ENCODE measurements around the gene YWHAH. TPM values are rescaled to one million over a fixed set of nuclear protein-coding genes. Genes with fewer than 3 reads are reported as not detected.

The YWHAH gene
- total and polyA plus RNA-seq, 9 donors, result 69.5 to 120 (median 91.4) TPM

DNA sequence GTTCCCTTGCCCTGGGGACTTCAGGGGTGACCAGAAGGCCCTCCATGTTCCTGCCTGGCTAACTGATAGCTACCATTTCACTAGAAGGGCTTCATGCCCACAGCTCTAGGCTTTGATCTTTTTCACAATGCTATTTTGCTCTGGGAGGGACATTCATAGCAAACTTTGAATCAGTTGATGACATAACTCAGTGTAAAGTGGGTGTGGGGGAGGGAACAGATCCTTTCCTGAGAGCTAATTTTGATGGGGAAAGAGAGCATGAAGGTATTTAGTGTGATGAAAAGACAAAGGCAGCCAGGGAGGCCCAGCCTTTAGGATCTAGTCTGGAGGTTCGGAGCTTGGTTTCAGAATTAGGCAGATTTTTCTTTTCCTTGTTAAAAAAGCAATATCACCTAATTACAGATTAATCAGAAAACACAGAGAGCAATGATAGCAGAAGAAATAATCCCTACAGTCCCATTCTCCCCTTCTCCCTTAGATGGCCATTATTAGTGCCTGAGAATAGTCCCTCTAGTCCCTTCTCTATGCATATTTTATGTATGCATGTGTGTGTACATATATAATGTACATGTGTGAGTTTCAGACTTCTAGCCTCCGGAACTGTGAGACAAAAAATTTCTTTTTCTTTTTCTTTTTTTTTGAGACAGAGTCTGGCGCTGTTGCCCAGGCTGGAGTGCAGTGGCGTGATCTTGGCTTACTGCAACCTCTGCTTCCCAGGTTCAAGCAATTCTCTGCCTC lies 46.9 kb downstream of the YWHAH start:
- Histone ChIP-seq H3K9me3 (replicated peaks; ENCODE audit: control insufficient read depth, low read depth, low read length) (no peaks in the 10 kb centered on the region), H3K27me3 (ENCODE audit: control insufficient read depth, insufficient read depth, low read length) (peaks cover 2% of the 10 kb centered on the region), H3K4me3 (ENCODE audit: low read length) (no peak overlapping the region), H3K27ac (ENCODE audit: low read length) (no peak overlapping the region), H3K36me3 (ENCODE audit: control insufficient read depth, insufficient read depth, low read length) (no peaks in the 10 kb centered on the region), H3K4me1 (ENCODE audit: control insufficient read depth, insufficient read depth, low read length) (no peaks in the 10 kb centered on the region)
- DNase-seq, result no peak
- 75% methylated on average over 3 of the region's 4 CpGs for WGBS (ENCODE audit: insufficient coverage)

DNA sequence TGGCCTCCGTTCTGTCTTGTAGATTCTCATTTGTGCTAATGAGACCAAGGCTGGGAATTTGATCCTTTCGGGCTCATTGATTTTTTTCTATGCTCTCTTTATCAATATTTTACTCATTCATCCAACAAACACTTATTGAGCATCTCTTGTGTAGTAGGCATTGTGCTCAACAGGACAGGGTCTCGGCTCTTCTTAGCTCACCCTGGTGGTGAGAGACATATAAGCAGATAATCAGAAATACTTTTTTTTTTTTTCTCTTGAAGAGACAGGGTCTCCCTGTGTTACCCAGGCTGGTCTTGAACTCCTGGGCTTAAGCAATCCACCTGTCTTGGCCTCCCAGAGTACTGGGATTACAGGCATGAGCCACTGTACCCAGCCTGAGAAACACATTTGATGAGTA lies 50.7 kb downstream of the YWHAH start:
- Histone ChIP-seq H3K27ac (ENCODE audit: low read length) (no peak overlapping the region), H3K4me3 (ENCODE audit: low read length) (no peak overlapping the region), H3K9me3 (replicated peaks; ENCODE audit: control insufficient read depth, low read depth, low read length) (no peaks in the 10 kb centered on the region), H3K36me3 (ENCODE audit: control insufficient read depth, insufficient read depth, low read length) (no peaks in the 10 kb centered on the region), H3K4me1 (ENCODE audit: control insufficient read depth, insufficient read depth, low read length) (no peaks in the 10 kb centered on the region), H3K27me3 (ENCODE audit: control insufficient read depth, insufficient read depth, low read length) (peaks cover 2% of the 10 kb centered on the region)
- WGBS (ENCODE audit: insufficient coverage), result 100% methylated on average over 1 of the region's 3 CpGs
- no peak for DNase-seq

DNA sequence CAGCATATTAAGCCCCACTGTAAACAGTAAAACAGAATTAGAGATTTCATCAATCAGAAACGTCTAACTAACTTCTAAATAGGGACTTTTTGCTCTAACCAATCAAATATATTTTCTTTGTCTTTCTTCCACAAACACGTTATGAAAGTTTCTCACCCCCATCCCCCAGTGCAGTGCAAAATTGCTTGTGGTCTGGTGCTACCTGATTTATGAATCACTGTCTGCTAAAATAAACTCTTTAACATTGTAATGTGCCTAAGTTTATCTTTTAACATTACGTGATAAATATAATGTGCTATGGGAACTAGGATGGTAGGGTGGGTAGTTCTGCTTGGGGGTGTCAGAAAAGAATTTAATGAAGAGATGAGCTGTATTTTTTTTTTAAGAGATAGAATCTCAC lies 51.5 kb downstream of the YWHAH start:
- no peaks in the 10 kb centered on the region for H3K36me3 ChIP-seq (ENCODE audit: control insufficient read depth, insufficient read depth, low read length)
- no peak overlapping the region for H3K4me3 ChIP-seq (ENCODE audit: low read length)
- no peaks in the 10 kb centered on the region for H3K9me3 ChIP-seq (replicated peaks; ENCODE audit: control insufficient read depth, low read depth, low read length)
- no peaks in the 10 kb centered on the region for H3K4me1 ChIP-seq (ENCODE audit: control insufficient read depth, insufficient read depth, low read length)
- peaks cover 2% of the 10 kb centered on the region for H3K27me3 ChIP-seq (ENCODE audit: control insufficient read depth, insufficient read depth, low read length)
- no peak overlapping the region for H3K27ac ChIP-seq (ENCODE audit: low read length)
- DNase-seq, result no peak
- 86% methylated on average over 1 of the region's 3 CpGs for WGBS (ENCODE audit: insufficient coverage)

DNA sequence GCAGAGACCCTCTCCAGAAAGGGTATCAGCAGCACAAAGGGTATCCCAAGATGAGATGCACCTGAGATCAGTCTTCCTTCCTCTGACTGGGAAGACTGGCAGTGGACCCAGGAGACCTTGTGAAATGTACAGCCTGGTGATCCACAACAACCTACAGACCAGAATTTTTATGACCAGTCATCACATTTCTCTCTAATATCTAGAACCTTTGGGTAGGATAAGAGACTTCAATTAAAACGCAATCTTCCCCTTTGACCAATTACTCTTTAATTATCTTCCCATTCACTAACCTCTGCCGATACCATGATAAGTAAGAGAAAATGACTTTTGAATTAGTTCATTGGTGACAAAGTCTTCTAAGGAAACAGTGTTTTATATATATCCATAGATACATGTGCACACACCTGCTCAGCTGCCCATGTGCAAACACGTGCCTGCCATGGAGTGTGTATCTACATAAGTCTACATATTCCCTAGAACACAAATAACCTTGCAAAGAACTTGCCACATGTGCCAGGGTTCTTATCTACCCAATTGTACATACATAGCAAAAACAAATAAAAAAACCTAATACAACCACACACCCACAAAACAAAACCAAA lies 54.5 kb downstream of the YWHAH start:
- peaks cover 2% of the 10 kb centered on the region for H3K27me3 ChIP-seq (ENCODE audit: control insufficient read depth, insufficient read depth, low read length)
- no peaks in the 10 kb centered on the region for H3K9me3 ChIP-seq (replicated peaks; ENCODE audit: control insufficient read depth, low read depth, low read length)
- no peak for DNase-seq
- H3K36me3 ChIP-seq (ENCODE audit: control insufficient read depth, insufficient read depth, low read length), result no peaks in the 10 kb centered on the region
- no peak overlapping the region for H3K27ac ChIP-seq (ENCODE audit: low read length)
- no CpG with 5 or more reads among the region's 3 CpGs for WGBS (ENCODE audit: insufficient coverage)
- no peak overlapping the region for H3K4me3 ChIP-seq (ENCODE audit: low read length)
- no peaks in the 10 kb centered on the region for H3K4me1 ChIP-seq (ENCODE audit: control insufficient read depth, insufficient read depth, low read length)

DNA sequence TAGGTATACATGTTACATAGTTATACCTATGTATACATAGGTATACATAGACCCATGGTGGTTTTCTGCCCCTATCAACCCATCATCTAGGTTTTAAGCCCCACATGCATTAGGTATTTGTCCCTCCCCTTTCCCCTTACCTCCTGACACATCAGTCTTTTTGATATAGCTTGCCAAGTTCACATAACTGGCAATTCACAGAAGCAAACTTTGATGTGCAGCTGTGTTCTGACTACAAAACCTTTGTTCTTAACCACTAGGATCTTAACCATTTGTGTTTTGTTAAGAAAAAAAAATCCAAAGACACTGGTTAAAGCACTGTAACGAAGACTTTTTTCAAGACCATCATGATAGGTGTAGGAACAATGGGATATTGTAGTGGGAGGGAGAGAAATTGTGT lies 55.8 kb downstream of the YWHAH start:
- H3K27ac ChIP-seq (ENCODE audit: low read length), result no peak overlapping the region
- no peak overlapping the region for H3K4me3 ChIP-seq (ENCODE audit: low read length)
- DNase-seq, result no peak
- no CpG with 5 or more reads among the region's 1 CpG for WGBS (ENCODE audit: insufficient coverage)
- H3K9me3 ChIP-seq (replicated peaks; ENCODE audit: control insufficient read depth, low read depth, low read length), result no peaks in the 10 kb centered on the region
- no peaks in the 10 kb centered on the region for H3K36me3 ChIP-seq (ENCODE audit: control insufficient read depth, insufficient read depth, low read length)
- H3K27me3 ChIP-seq (ENCODE audit: control insufficient read depth, insufficient read depth, low read length), result peaks cover 2% of the 10 kb centered on the region
- H3K4me1 ChIP-seq (ENCODE audit: control insufficient read depth, insufficient read depth, low read length), result no peaks in the 10 kb centered on the region

DNA sequence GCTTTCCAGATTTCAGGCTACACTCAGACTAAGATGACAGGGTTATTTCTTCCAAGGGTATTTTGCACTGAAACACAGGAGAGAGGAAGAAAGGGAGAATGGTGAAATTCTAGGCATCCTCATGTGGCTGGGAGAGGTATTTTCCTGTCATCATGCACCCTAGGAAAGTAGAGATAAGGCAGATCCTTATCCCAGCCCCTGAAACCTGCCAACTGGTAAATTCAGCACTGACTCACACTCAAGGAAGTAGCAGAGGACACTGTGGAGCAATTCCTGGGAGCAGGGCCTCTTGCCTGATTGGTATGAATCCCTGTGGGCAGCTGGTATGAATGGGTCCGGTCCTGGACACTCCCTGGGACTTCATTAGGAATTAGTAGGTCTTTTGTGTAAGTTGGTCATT lies 61.1 kb downstream of the YWHAH start:
- Histone ChIP-seq H3K4me3 (ENCODE audit: low read length) (no peak overlapping the region), H3K36me3 (ENCODE audit: control insufficient read depth, insufficient read depth, low read length) (no peaks in the 10 kb centered on the region), H3K27ac (ENCODE audit: low read length) (no peak overlapping the region), H3K4me1 (ENCODE audit: control insufficient read depth, insufficient read depth, low read length) (no peaks in the 10 kb centered on the region), H3K9me3 (replicated peaks; ENCODE audit: control insufficient read depth, low read depth, low read length) (no peaks in the 10 kb centered on the region), H3K27me3 (ENCODE audit: control insufficient read depth, insufficient read depth, low read length) (no peaks in the 10 kb centered on the region)
- WGBS (ENCODE audit: insufficient coverage), result 50% methylated on average over 1 of the region's 1 CpG
- DNase-seq, result no peak

Other genes starting within 250 kb of the YWHAH start
- 12.4 TPM for gene PRR14L, start 194.4 kb upstream of the YWHAH start, total RNA-seq
- gene PRR14L, start 194.4 kb upstream of the YWHAH start, polyA plus RNA-seq (ENCODE audit: insufficient read depth in 1 of 8, insufficient read length in 8 of 8, low replicate concordance in 1 of 8), result 10 to 100 TPM; 14.1 to 19.7 (median 15.6) TPM
- gene DEPDC5, start 190.5 kb upstream of the YWHAH start, total RNA-seq, result 10.7 TPM
- 10 to 100 TPM in 1 of 8 donors, 1 to 10 TPM in 7; 8.0 to 10.2 (median 8.5) TPM for gene DEPDC5, start 190.5 kb upstream of the YWHAH start, polyA plus RNA-seq (ENCODE audit: insufficient read depth in 1 of 8, insufficient read length in 8 of 8, low replicate concordance in 1 of 8)
- 0.58 TPM for gene SLC5A1, start 98.7 kb downstream of the YWHAH start, total RNA-seq
- gene SLC5A1, start 98.7 kb downstream of the YWHAH start, polyA plus RNA-seq (ENCODE audit: insufficient read depth in 1 of 8, insufficient read length in 8 of 8, low replicate concordance in 1 of 8), result 10 to 100 TPM in 1 of 8 donors, 1 to 10 TPM in 7; 3.3 to 16.1 (median 3.8) TPM
- not detected for gene C22orf42, start 214.8 kb downstream of the YWHAH start, total RNA-seq
- not detected for gene C22orf42, start 214.8 kb downstream of the YWHAH start, polyA plus RNA-seq (ENCODE audit: insufficient read depth in 1 of 8, insufficient read length in 8 of 8, low replicate concordance in 1 of 8)